Skeletal muscle satellite cell (primary cell): ENCODE results near the gene APC.
"Not testable (repeated sequence)": the region's sequence is repeated elsewhere in the genome, so short reads cannot be mapped to it uniquely, and the experiment has no call there.

ENCODE experiments used
- H3K27me3 ChIP-seq: 2 replicates; pipeline ENCODE4 v1.7.0; 2013; ENCODE audit warnings: low read length; ENCODE audit not compliant: control insufficient read depth, insufficient read depth
- H3K36me3 ChIP-seq: 2 replicates; pipeline ENCODE4 v1.7.0; 2013; ENCODE audit warnings: mild to moderate bottlenecking, control low read depth, low read length; ENCODE audit not compliant: insufficient read depth
- H3K4me1 ChIP-seq: 2 replicates; pipeline ENCODE4 v1.7.0; 2013; ENCODE audit warnings: low read length; ENCODE audit not compliant: control insufficient read depth, insufficient read depth
- H3K4me2 ChIP-seq: 2 replicates; pipeline ENCODE4 v1.7.0; 2013; ENCODE audit warnings: mild to moderate bottlenecking, low read length
- H3K4me3 ChIP-seq: 2 replicates; pipeline ENCODE4 v1.7.0; 2013; ENCODE audit warnings: low read length
- H3K9ac ChIP-seq: 2 replicates; pipeline ENCODE4 v1.7.0; 2013; ENCODE audit warnings: mild to moderate bottlenecking, low read depth, low read length, moderate library complexity
- H3K9me3 ChIP-seq: replicated peaks from 2 replicates; pipeline ENCODE4 v1.7.0; 2013; ENCODE audit warnings: mild to moderate bottlenecking, control low read depth, low read length

APC gene

DNA sequence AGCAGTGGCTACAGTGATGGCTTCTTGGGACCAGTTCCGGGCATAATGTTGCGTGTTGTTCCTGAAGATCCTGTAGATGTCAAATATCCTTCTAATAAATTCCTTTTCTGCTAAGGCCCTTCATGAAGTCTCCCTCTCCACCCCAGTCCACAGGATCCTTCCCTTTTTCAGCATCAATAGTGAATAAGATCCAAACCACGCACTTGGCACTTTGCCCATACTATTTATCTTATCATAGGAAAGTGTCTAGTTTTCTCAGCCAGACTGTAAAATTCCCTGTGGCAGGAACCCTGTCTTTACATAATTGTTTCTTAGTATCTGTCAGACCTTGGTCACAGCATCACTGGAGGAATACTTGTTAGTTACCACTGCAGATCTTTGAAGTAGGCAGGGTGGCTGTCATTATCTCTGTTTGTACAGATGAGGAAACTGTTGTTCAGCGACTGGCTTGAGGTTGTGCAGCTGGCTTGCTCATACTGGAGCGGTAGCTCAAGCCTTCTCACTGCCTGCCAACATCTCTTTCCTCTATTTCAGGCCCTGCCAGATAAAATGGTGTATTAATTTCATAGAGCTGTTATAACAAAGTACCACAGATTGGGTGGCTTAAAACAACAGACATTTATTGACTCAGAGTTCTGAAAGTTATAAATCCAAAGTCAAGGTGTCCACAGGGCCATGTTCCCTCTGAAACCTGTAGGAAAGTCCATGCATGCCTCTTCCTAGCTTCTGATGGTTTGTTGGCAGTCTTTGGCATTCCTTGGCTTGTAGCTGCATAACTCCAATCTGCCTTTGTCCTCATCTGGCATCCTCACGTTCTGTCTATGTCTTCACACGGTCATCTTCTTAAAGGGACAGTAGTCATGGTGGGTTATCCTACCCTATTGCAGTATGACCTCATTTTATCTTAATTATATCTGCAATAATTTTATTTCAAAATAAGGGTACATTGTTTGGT lies 33.5 kb upstream of the APC start:
- Histone ChIP-seq H3K9me3 (no peaks in the 10 kb centered on the region), H3K4me2 (no peak overlapping the region), H3K36me3 (no peaks in the 10 kb centered on the region), H3K27me3 (no peaks in the 10 kb centered on the region), H3K9ac (no peak overlapping the region), H3K4me3 (no peak overlapping the region), H3K4me1 (peaks cover 14% of the 10 kb centered on the region)

DNA sequence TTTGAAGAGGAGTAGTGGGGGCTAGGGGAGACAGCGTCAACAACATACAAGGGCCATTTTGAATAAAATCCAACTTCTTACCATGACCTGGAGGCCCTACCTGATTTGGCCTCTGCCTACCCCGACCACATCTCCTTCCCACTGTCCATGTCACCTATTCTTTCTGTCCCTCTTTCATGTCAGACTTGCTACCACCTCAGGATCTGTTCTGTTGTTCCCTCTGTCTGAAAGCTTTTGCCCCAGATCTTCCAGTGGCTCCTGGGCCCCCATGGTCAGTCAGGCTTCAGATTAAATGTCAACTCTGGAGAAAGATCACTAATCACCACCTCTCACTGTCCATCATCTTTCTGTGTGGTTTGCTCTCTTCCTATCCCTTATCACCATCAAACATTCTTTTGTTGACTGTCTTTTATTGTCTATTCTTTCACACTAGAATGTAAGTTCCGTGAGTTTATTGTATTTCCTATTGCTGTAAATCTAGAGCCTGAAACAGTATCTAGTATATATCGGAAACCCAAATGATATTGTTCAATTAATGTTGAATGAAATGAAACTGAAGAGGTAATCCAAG lies 31.2 kb upstream of the APC start:
- no peaks in the 10 kb centered on the region for H3K27me3 ChIP-seq
- no peaks in the 10 kb centered on the region for H3K9me3 ChIP-seq
- no peaks in the 10 kb centered on the region for H3K36me3 ChIP-seq
- H3K4me3 ChIP-seq = peak overlapping the region; percentile 93
- H3K9ac ChIP-seq = peak overlapping the region; percentile 94
- H3K4me1 ChIP-seq = peaks cover 20% of the 10 kb centered on the region
- peak overlapping the region; percentile 83 for H3K4me2 ChIP-seq

DNA sequence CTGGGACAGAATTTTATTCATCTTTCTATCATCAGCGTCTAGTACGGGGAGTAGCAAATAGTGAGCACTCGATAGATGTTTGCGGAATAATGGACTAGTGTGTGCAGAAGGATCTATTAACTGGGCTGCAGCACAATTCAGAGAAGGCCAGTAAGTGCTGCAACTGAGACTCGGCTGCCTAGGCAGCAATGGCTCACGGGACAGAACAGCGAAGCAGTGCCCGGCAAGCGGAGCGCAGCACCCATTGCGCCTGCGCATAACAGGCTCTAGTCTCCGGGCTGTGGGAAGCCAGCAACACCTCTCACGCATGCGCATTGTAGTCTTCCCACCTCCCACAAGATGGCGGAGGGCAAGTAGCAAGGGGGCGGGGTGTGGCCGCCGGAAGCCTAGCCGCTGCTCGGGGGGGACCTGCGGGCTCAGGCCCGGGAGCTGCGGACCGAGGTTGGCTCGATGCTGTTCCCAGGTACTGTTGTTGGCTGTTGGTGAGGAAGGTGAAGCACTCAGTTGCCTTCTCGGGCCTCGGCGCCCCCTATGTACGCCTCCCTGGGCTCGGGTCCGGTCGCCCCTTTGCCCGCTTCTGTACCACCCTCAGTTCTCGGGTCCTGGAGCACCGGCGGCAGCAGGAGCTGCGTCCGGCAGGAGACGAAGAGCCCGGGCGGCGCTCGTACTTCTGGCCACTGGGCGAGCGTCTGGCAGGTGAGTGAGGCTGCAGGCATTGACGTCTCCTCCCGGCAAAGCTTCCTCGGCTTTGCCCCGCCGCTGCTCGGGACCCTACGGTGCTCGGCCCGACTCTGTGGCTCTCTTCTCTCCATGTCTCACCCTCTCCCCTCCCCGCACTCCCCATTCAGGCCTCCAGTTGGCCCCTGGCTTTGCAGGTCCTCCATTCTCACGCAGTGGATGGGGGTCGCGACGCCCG lies 30.2 kb upstream of the APC start:
- peaks cover 20% of the 10 kb centered on the region for H3K4me1 ChIP-seq
- no peaks in the 10 kb centered on the region for H3K36me3 ChIP-seq
- no peaks in the 10 kb centered on the region for H3K27me3 ChIP-seq
- peak overlapping the region; percentile 83 for H3K4me2 ChIP-seq
- H3K9ac ChIP-seq = peak overlapping the region; percentile 94
- H3K9me3 ChIP-seq = no peaks in the 10 kb centered on the region
- peak overlapping the region; percentile 93 for H3K4me3 ChIP-seq

DNA sequence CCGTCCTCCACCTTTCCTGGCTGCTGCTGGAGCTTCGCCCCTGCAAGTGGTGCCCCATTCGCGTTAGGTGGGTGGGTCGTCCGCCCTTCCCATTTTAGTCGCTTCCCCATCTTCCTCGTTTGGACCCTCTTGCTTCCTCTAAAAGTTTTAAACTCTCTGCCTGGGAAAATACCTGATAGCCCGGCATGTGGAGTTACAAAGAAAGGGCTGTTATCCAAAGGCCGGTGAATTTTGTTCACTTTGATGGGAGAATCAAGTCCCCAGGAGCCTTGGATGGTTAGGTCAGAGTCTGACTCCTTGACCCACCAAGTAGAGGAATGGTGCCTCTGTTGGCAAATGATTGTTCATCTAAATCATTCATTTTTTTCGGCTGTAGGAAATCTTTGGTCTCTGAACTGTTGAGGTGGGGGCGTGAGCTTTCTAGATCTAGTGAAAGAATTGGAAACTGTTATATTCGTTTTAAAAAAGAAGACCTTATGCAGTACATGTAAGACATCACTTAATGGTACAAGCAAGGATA lies 29.5 kb upstream of the APC start:
- H3K27me3 ChIP-seq = no peaks in the 10 kb centered on the region
- H3K9ac ChIP-seq = peak overlapping the region; percentile 94
- H3K36me3 ChIP-seq = no peaks in the 10 kb centered on the region
- H3K9me3 ChIP-seq = no peaks in the 10 kb centered on the region
- H3K4me2 ChIP-seq = peak overlapping the region; percentile 83
- H3K4me1 ChIP-seq = peaks cover 20% of the 10 kb centered on the region
- H3K4me3 ChIP-seq = peak overlapping the region; percentile 93

- H3K9me3 ChIP-seq = no peaks in the 10 kb centered on the region
- H3K27me3 ChIP-seq = no peaks in the 10 kb centered on the region
- H3K36me3 ChIP-seq = no peaks in the 10 kb centered on the region
- H3K4me3 ChIP-seq = peak overlapping the region; percentile 93
- peak overlapping the region; percentile 94 for H3K9ac ChIP-seq
- peaks cover 16% of the 10 kb centered on the region for H3K4me1 ChIP-seq
- peak overlapping the region; percentile 83 for H3K4me2 ChIP-seq
Observed at GRCh38 chr5:112709416-112709815, 28.3 kb upstream of the APC start.

- H3K4me3 ChIP-seq = no peak overlapping the region
- H3K4me2 ChIP-seq = no peak overlapping the region
- no peaks in the 10 kb centered on the region for H3K9me3 ChIP-seq
- no peaks in the 10 kb centered on the region for H3K27me3 ChIP-seq
- H3K9ac ChIP-seq = no peak overlapping the region
- peaks cover 16% of the 10 kb centered on the region for H3K4me1 ChIP-seq
- no peaks in the 10 kb centered on the region for H3K36me3 ChIP-seq
Observed at GRCh38 chr5:112710896-112711295, 26.8 kb upstream of the APC start.

GRCh38 chr5:112711436-112711835 lies 26.2 kb upstream of the APC start:
- Histone ChIP-seq H3K4me3 (no peak overlapping the region), H3K4me2 (no peak overlapping the region), H3K4me1 (peaks cover 16% of the 10 kb centered on the region), H3K9ac (no peak overlapping the region), H3K36me3 (no peaks in the 10 kb centered on the region), H3K27me3 (no peaks in the 10 kb centered on the region), H3K9me3 (no peaks in the 10 kb centered on the region)

DNA sequence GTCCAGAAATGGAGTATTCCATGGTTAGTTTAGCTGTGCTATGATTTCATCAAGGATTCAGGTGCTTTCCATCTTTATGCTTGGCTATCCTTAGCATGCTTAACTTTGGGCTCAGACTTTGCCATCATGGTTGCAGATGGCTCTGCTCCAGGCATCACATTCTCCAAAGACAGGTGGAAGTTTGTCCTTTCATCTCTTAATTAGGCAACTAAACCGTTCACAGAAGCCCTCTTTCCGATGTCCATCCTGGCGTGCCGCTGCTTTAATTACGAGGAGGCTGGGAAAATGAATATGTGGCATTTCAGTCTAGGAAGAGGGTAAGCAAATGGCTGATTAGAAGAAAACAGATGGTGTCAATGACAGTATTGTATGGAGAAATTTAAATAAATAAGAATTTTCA lies 24.5 kb upstream of the APC start:
- Histone ChIP-seq H3K36me3 (no peaks in the 10 kb centered on the region), H3K4me1 (peaks cover 8% of the 10 kb centered on the region), H3K9ac (no peak overlapping the region)

DNA sequence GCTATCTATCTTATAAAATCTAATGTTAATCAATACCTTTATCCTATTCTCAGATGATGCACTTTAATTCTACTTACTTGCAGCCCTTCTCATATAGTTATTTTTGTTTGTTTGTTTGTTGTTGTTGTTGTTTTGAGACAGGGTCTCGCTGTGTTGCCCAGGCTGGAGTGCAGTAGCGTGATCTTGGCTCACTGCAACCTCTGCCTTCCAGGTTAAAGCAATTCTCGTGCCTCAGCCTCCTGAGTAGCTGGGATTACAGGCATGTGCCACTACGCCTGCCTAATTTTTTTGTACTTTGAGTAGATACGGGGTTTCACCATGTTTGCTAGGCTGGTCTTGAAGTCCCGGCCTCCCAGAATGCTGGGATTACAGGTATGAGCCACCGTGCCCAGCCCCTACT lies 20.8 kb upstream of the APC start:
- H3K4me3 ChIP-seq, H3K36me3 ChIP-seq, H3K9me3 ChIP-seq, H3K27me3 ChIP-seq, H3K9ac ChIP-seq, H3K4me1 ChIP-seq, H3K4me2 ChIP-seq: not testable (repeated sequence)

More for the DNA sequence above, 24.5 kb upstream of the APC start:
- H3K9me3 ChIP-seq = no peaks in the 10 kb centered on the region
- no peaks in the 10 kb centered on the region for H3K27me3 ChIP-seq
- H3K4me3 ChIP-seq = no peak overlapping the region
- no peak overlapping the region for H3K4me2 ChIP-seq

DNA sequence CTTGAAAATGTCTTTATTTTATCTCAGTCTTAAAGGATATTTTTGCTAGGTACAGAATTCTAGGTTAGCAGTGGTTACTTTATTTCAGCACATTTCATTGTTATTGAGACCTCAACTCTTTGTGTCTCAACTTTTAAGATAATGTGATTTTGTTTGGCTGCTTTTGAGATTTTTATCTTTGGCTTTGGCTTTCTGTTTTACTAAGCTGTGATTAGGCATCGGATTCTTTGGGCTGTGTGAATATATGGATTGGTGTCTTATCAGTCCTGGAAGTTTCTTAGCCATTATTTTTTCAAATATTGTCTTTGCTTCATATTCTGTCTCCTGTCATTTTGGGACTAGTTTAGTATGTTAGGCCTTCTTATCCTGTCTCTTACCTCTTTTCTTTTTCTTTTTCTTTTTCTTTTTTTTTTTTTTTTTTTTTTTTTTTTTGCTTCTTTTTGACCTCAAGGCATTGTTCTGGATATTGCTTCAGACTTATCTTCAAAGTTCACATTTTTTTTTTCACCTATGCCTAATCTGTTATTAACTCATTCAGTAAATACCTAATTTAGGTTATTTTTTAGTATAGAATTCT lies 20.1 kb upstream of the APC start:
- H3K4me3 ChIP-seq = no peak overlapping the region
- H3K9ac ChIP-seq = no peak overlapping the region
- H3K4me2 ChIP-seq = no peak overlapping the region
- no peaks in the 10 kb centered on the region for H3K27me3 ChIP-seq
- H3K4me1 ChIP-seq = no peaks in the 10 kb centered on the region
- H3K36me3 ChIP-seq = no peaks in the 10 kb centered on the region
- no peaks in the 10 kb centered on the region for H3K9me3 ChIP-seq

- H3K4me1 ChIP-seq = no peaks in the 10 kb centered on the region
- no peaks in the 10 kb centered on the region for H3K9me3 ChIP-seq
- H3K4me3 ChIP-seq = no peak overlapping the region
- H3K9ac ChIP-seq = no peak overlapping the region
- no peaks in the 10 kb centered on the region for H3K27me3 ChIP-seq
- no peaks in the 10 kb centered on the region for H3K36me3 ChIP-seq
- H3K4me2 ChIP-seq = no peak overlapping the region
Observed at GRCh38 chr5:112718344-112718743, 19.3 kb upstream of the APC start.
